Measurements from ENCODE around the gene COQ4.

COQ4 gene

GRCh38 chr9:128370752-128371629 lies 48.4 kb downstream of the COQ4 start, which contains the start of gene URM1:
TSS of gene URM1 (plus strand) at chr9:128371374. CDS start at chr9:128371381, 7 bp downstream.
- TF ChIP-seq CTCF (IDR thresholded peaks at IDR 0.05; ENCODE audit: low read depth, low read length): no peak
- peak within 1 kb of the TSS; percentile 98 for H3K4me3 ChIP-seq (ENCODE audit: low read depth, low read length)

- no peak for TF ChIP-seq CTCF (IDR thresholded peaks at IDR 0.05; ENCODE audit: low read depth, low read length)
- H3K4me3 ChIP-seq (ENCODE audit: low read depth, low read length): peak overlapping the region; percentile 98
These were observed 49.0 kb downstream of the COQ4 start for GRCh38 chr9:128371630-128372117.

- H3K4me3 ChIP-seq (ENCODE audit: low read depth, low read length): peak overlapping the region; percentile 98
- no peak for TF ChIP-seq CTCF (IDR thresholded peaks at IDR 0.05; ENCODE audit: low read depth, low read length)
These were observed 49.6 kb downstream of the COQ4 start for GRCh38 chr9:128372188-128372641.

GRCh38 chr9:128372784-128373183 lies 50.1 kb downstream of the COQ4 start:
- H3K4me3 ChIP-seq (ENCODE audit: low read depth, low read length): peak overlapping the region; percentile 98; the same call in 1 of the 2 replicates
- no peak for TF ChIP-seq CTCF (IDR thresholded peaks at IDR 0.05; ENCODE audit: low read depth, low read length)

- H3K4me3 ChIP-seq (ENCODE audit: low read depth, low read length): no peak overlapping the region
- no peak for TF ChIP-seq CTCF (IDR thresholded peaks at IDR 0.05; ENCODE audit: low read depth, low read length)
These were observed 51.6 kb downstream of the COQ4 start for GRCh38 chr9:128374221-128374675.

GRCh38 chr9:128375865-128376264 lies 53.2 kb downstream of the COQ4 start:
- TF ChIP-seq CTCF (IDR thresholded peaks at IDR 0.05; ENCODE audit: low read depth, low read length): no peak
- no peak overlapping the region for H3K4me3 ChIP-seq (ENCODE audit: low read depth, low read length)

GRCh38 chr9:128382261-128382660 lies 59.6 kb downstream of the COQ4 start:
- H3K4me3 ChIP-seq (ENCODE audit: low read depth, low read length): no peak overlapping the region
- TF ChIP-seq CTCF (IDR thresholded peaks at IDR 0.05; ENCODE audit: low read depth, low read length): no peak
